GM23248 (cell line): ENCODE results near the gene NEUROG1.

Source experiments
- EZH2 ChIP-seq: fragments of 200-600 bp; sonication (generic); IDR thresholded peaks from 2 replicates; pipeline ENCODE4 v1.6.1; 2018; ENCODE audit warnings: antibody characterized with exemption, mild to moderate bottlenecking; ENCODE audit not compliant: insufficient read depth, poor library complexity, severe bottlenecking
- EZH2phosphoT487 ChIP-seq: fragments of 200-600 bp; sonication (generic); IDR thresholded peaks from 2 replicates; pipeline ENCODE4 v1.6.1; 2018; ENCODE audit warnings: antibody characterized with exemption, moderate library complexity, mild to moderate bottlenecking, low read depth; ENCODE audit not compliant: insufficient read depth

- TF ChIP-seq EZH2 (no peak), EZH2phosphoT487 (no peak)
These were observed 43.0 kb upstream of the NEUROG1 start, which contains the start of gene CXCL14 for GRCh38 chr5:135578685-135579341.
